ENCODE data around the gene STRA6.
"Not testable (repeated sequence)": the region's sequence is repeated elsewhere in the genome, so short reads cannot be mapped to it uniquely, and the experiment has no call there.

The STRA6 gene

GRCh38 chr15:74165461-74165860, 37.1 kb downstream of the STRA6 start:
- no peak for DNase-seq (ENCODE audit: low read depth in 2 of 2)

- not testable (repeated sequence) for DNase-seq (ENCODE audit: low read depth in 2 of 2)
These were observed 40.4 kb downstream of the STRA6 start for GRCh38 chr15:74162195-74162536.

GRCh38 chr15:74160390-74160789, 42.2 kb downstream of the STRA6 start:
- DNase-seq (ENCODE audit: low read depth in 2 of 2), result not testable (repeated sequence)

GRCh38 chr15:74159773-74160172, 42.8 kb downstream of the STRA6 start:
- DNase-seq (ENCODE audit: low read depth in 2 of 2), result no peak

GRCh38 chr15:74158855-74159650, 43.5 kb downstream of the STRA6 start:
- DNase-seq (ENCODE audit: low read depth in 2 of 2), result no peak

GRCh38 chr15:74157868-74158827, 44.4 kb downstream of the STRA6 start:
- DNase-seq (ENCODE audit: low read depth in 2 of 2), result no peak

- no peak for DNase-seq (ENCODE audit: low read depth in 2 of 2)
These were observed 45.7 kb downstream of the STRA6 start for GRCh38 chr15:74156678-74157411.

GRCh38 chr15:74155766-74156417, 46.7 kb downstream of the STRA6 start:
- no peak for DNase-seq (ENCODE audit: low read depth in 2 of 2)

- no peak for DNase-seq (ENCODE audit: low read depth in 2 of 2)
These were observed 55.5 kb downstream of the STRA6 start for GRCh38 chr15:74147051-74147450.

- DNase-seq (ENCODE audit: low read depth in 2 of 2), result no peak
These were observed 56.2 kb downstream of the STRA6 start for GRCh38 chr15:74146277-74146800.

- DNase-seq (ENCODE audit: low read depth in 2 of 2), result no peak
These were observed 58.3 kb downstream of the STRA6 start for GRCh38 chr15:74144153-74144775.

- no peak for DNase-seq (ENCODE audit: low read depth in 2 of 2)
These were observed 61.0 kb downstream of the STRA6 start for GRCh38 chr15:74141591-74141990.

GRCh38 chr15:74138642-74139041, 63.9 kb downstream of the STRA6 start:
- no peak for DNase-seq (ENCODE audit: low read depth in 2 of 2)

- no peak for DNase-seq (ENCODE audit: low read depth in 2 of 2)
These were observed 65.1 kb downstream of the STRA6 start for GRCh38 chr15:74137537-74137894.

- no peak for DNase-seq (ENCODE audit: low read depth in 2 of 2)
These were observed 65.6 kb downstream of the STRA6 start for GRCh38 chr15:74136814-74137536.

- no peak for DNase-seq (ENCODE audit: low read depth in 2 of 2)
These were observed 66.1 kb downstream of the STRA6 start for GRCh38 chr15:74136540-74136813.

GRCh38 chr15:74135041-74135565, 67.5 kb downstream of the STRA6 start:
- DNase-seq (ENCODE audit: low read depth in 2 of 2), result no peak

- DNase-seq (ENCODE audit: low read depth in 2 of 2), result no peak
These were observed 68.1 kb downstream of the STRA6 start for GRCh38 chr15:74134387-74135027.

- no peak for DNase-seq (ENCODE audit: low read depth in 2 of 2)
These were observed 68.7 kb downstream of the STRA6 start for GRCh38 chr15:74133694-74134386.

Data from stimulated activated CD4-positive, alpha-beta T cell treated with anti-CD3 and anti-CD28 coated beads, Interleukin-1b, Interleukin-23, amount 100 ng/mL, for 4 hours (primary cell).